DMS79 (cell line): ENCODE measurements around the gene JAKMIP1.
"Not testable (repeated sequence)": the region's sequence is repeated elsewhere in the genome, so short reads cannot be mapped to it uniquely, and the experiment has no call there.

Experiments used
- DNase-seq: peaks from one replicate; lab custom pipeline; 2025; lab: John Stamatoyannopoulos, UW

The JAKMIP1 gene

GRCh38 chr4:6143603-6144181, 56.7 kb downstream of the JAKMIP1 start:
- DNase-seq = no peak

GRCh38 chr4:6142935-6143602, 57.3 kb downstream of the JAKMIP1 start:
- DNase-seq = no peak

GRCh38 chr4:6142511-6142910, 57.8 kb downstream of the JAKMIP1 start:
- no peak for DNase-seq

DNA sequence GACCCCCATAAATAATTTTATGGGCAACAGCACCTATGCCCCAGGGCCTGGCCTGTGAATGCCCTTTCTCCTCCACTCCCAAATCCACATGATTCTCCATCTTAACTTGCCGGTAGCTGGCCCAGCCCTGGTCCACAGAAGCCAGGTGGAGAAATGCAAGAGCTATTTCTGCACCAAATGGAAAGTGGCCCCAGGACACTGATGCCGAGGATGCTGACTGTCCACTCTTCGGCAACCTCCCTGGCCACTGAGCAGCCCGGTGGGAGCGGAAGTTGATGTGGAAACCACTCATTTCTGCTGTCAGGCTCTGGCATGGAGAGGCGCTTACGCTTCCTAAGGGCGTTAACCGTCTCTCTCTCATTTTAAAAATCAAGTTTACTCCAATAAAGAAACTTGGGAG, 58.8 kb downstream of the JAKMIP1 start:
- DNase-seq = no peak

DNA sequence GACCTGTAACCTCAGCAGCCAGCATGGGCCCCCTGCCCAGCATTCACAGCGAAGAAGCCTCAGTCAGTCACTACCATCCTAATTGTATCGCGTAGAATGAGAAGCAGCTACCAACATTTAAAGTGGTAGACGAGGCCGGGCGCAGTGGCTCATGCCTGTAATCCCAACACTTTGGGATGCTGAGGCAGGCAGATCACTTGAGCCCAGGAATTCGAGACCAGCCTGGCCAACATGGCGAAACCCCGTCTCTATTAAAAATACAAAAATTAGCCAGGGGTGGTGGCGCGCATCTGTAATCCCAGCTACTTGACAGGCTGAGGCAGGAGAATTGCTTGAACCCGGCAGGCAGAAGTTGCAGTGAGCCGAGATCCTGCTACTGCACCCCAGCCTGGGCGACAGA, 59.3 kb downstream of the JAKMIP1 start:
- not testable (repeated sequence) for DNase-seq

- no peak for DNase-seq
Observed at GRCh38 chr4:6137747-6138135, 62.6 kb downstream of the JAKMIP1 start.

- no peak for DNase-seq
Observed at GRCh38 chr4:6137027-6137746, 63.2 kb downstream of the JAKMIP1 start.

- DNase-seq = no peak
Observed at GRCh38 chr4:6134612-6135220, 65.6 kb downstream of the JAKMIP1 start.

- no peak for DNase-seq
Observed at GRCh38 chr4:6132716-6133115, 67.6 kb downstream of the JAKMIP1 start.

DNA sequence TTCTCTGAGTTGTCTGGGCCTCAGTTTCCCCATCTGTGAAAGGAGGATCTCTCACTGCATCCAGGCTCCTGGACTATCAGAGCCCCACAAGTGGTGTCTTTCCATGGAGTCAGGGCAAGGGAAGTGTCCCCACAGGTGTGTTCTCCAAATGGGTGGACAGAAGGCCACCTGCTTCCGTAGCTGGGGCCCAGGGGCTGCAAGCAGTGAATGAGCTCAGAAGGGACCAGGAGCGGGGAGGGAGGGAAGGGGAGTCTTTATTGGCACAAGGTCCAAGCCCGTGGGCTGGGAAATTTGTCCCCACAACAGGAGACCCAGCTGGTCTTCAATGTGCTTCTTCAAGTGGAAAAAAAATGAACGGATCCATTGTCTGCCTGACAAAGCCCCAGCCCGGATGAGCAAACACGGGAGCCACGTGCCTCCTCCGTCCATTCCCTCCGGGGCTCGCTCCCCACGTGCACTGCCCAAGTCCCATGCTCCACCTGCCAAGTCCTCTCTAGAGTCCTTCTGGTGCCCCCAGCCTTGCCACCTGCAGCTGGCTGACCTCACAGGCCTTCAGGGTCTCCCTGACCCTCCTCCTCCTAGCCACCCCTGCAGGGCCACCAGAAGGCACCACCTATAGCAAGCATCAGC, 72.0 kb downstream of the JAKMIP1 start:
- DNase-seq = no peak

- DNase-seq = no peak
Observed at GRCh38 chr4:6126971-6127745, 73.2 kb downstream of the JAKMIP1 start.

DNA sequence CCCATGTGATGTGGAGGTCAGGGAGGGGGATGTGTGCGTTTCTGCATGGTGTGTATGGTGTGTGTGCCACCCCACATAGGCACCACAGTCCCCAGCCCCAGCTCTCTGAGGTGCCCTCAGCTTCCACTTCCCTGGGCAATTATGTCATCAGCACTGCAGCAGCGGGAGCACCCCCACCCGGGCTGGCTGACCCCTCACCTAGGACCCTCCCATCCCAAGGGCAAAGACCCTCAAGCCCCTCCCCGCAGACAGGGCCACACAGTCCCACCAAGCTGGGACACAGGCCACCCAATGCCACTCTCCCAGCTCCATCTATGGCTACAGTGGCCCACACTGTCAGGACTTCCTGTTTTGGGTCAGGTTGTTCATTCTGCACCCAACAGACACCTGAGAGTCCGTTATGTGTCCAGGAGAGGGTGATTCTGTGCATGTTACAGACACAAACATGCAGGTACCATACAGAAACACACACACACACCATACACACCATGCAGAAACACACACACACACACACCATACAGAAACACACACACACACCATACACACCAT, 75.2 kb downstream of the JAKMIP1 start:
- DNase-seq = no peak

GRCh38 chr4:6124386-6125102, 75.8 kb downstream of the JAKMIP1 start:
- DNase-seq = no peak

GRCh38 chr4:6123976-6124375, 76.4 kb downstream of the JAKMIP1 start:
- DNase-seq = no peak

- DNase-seq = no peak
Observed at GRCh38 chr4:6123541-6123940, 76.8 kb downstream of the JAKMIP1 start.

DNA sequence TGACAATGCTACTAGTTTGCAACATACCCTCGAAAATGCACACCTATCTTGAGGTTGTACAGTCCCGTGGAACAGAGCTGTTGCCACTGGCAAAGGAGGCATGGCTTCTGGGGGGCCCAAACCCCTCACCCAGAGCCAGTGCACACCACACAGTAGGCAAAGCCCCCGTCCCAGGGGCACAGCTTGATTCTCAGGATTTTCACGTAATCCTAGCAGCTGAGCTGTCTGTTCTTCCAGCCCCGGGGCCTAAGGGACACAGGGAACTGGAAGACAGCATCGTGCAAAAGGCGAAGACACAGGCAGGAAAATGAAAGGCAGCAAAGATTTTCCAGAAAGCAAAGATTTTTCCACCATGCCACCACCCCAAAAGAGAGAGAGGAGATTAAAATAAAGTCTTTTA, 77.2 kb downstream of the JAKMIP1 start:
- DNase-seq = no peak

- no peak for DNase-seq
Observed at GRCh38 chr4:6122496-6122895, 77.9 kb downstream of the JAKMIP1 start.

DNA sequence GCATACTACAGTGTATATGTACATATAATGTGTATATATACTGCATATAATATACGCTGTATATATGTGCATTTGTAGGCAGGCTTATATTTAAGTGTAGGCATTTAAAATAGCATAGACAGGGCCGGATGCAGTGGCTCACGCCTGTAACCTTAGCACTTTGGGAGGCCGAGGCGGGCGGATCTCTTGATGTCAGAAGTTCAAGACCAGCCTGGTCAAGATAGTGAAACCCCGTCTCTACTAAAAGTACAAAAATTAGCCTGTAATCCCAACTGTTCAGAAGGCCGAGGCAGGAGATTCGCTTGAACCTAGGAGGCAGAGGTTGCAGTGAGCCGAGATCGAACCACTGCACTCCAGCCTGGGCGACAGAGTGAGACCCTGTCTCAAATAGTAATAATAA, 78.4 kb downstream of the JAKMIP1 start:
- no peak for DNase-seq

GRCh38 chr4:6121276-6121850, 79.0 kb downstream of the JAKMIP1 start:
- no peak for DNase-seq

- no peak for DNase-seq
Observed at GRCh38 chr4:6120361-6120760, 80.0 kb downstream of the JAKMIP1 start.
